IMR-90 (cell line): ENCODE data around the gene SLC22A2. TPM values are rescaled to one million over a fixed set of nuclear protein-coding genes. Genes with fewer than 3 reads are reported as not detected.

ENCODE experiments used
- ATAC-seq: fragments of 200-7000 bp; cut with Tn5 transposase; 2 replicates; pipeline ENCODE4 v1.9.1; 2020; ENCODE audit warnings: low read depth, mild to moderate bottlenecking, moderate library complexity
- BruUV-seq: library from RNA; stranded (reverse); fragments of 400-500 nt; replicated peaks from 2 replicates; lab custom pipeline; 2021; lab: Mats Ljungman, UMichigan
- CTCF ChIA-PET: fragments of 300-600 bp; formaldehyde crosslinking; extraction: SDS; loops from one replicate; lab custom pipeline; 2021; ENCODE audit warnings: antibody characterized with exemption; lab: Yijun Ruan, JAX
- POLR2A ChIA-PET: fragments of 300-600 bp; sonication (Branson Sonifier 250); formaldehyde crosslinking; loops from one replicate; lab custom pipeline; 2022; ENCODE audit warnings: antibody characterized with exemption; ENCODE audit not compliant: unreplicated experiment; lab: Charles Lee
- DNase-seq: peaks from one replicate; pipeline ENCODE4 v3.0.0; 2013
- H2AFZ ChIP-seq: replicated peaks from 2 replicates; pipeline ENCODE3; 2013; ENCODE audit warnings: low read length, mild to moderate bottlenecking; ENCODE audit not compliant: poor library complexity
- H2AK5ac ChIP-seq: 2 replicates; pipeline ENCODE4 v1.6.1; 2013; ENCODE audit warnings: low read depth, low read length, inconsistent platforms
- H2AK9ac ChIP-seq: replicated peaks from 2 replicates; pipeline ENCODE3; 2013; ENCODE audit warnings: mild to moderate bottlenecking, low read depth, low read length, moderate library complexity; ENCODE audit not compliant: poor library complexity
- H2BK120ac ChIP-seq: 2 replicates; pipeline ENCODE4 v1.6.1; 2013; ENCODE audit warnings: low read depth, low read length, inconsistent platforms
- H2BK15ac ChIP-seq: 3 replicates; pipeline ENCODE4 v1.6.1; 2013; ENCODE audit warnings: low read depth, low read length, inconsistent platforms
- H2BK20ac ChIP-seq: 2 replicates; pipeline ENCODE4 v1.6.1; 2013; ENCODE audit warnings: low read depth, mild to moderate bottlenecking, inconsistent platforms, low read length, moderate library complexity
- H2BK5ac ChIP-seq: 2 replicates; pipeline ENCODE4 v1.6.1; 2013; ENCODE audit warnings: mild to moderate bottlenecking, low read depth, low read length, inconsistent platforms; ENCODE audit not compliant: poor library complexity, severe bottlenecking
- H3K14ac ChIP-seq: replicated peaks from 2 replicates; pipeline ENCODE4 v1.6.1; 2013; ENCODE audit warnings: low read depth, low read length, inconsistent platforms
- H3K18ac ChIP-seq: 2 replicates; pipeline ENCODE4 v1.6.1; 2013; ENCODE audit warnings: low read depth, low read length, control low read depth
- H3K23ac ChIP-seq: 2 replicates; pipeline ENCODE4 v1.6.1; 2013; ENCODE audit warnings: low read depth, low read length, inconsistent platforms
- H3K27ac ChIP-seq: 2 replicates; pipeline ENCODE4 v1.5.1; 2013; ENCODE audit warnings: mild to moderate bottlenecking, control low read depth, low read length; ENCODE audit not compliant: insufficient read depth
- H3K27me3 ChIP-seq: 2 replicates; pipeline ENCODE4 v1.6.1; 2013; ENCODE audit warnings: low read length; ENCODE audit not compliant: control insufficient read depth, insufficient read depth
- H3K36me3 ChIP-seq: 2 replicates; pipeline ENCODE4 v1.6.1; 2013; ENCODE audit warnings: low read length, mixed read lengths; ENCODE audit not compliant: control insufficient read depth, insufficient read depth
- H3K4ac ChIP-seq: 2 replicates; pipeline ENCODE4 v1.6.1; 2013; ENCODE audit warnings: low read depth, low read length, inconsistent platforms
- H3K4me1 ChIP-seq: 2 replicates; pipeline ENCODE4 v1.6.1; 2013; ENCODE audit warnings: low read length, mixed read lengths; ENCODE audit not compliant: control insufficient read depth, insufficient read depth
- H3K4me2 ChIP-seq: 2 replicates; pipeline ENCODE4 v1.6.1; 2013; ENCODE audit warnings: low read depth, mild to moderate bottlenecking, control low read depth, low read length, moderate library complexity
- H3K4me3 ChIP-seq: 2 replicates; pipeline ENCODE4 v1.5.1; 2013; ENCODE audit warnings: low read depth, mild to moderate bottlenecking, control low read depth, low read length, moderate library complexity; ENCODE audit not compliant: insufficient read depth
- H3K56ac ChIP-seq: 2 replicates; pipeline ENCODE4 v1.6.1; 2013; ENCODE audit warnings: low read length, inconsistent platforms; ENCODE audit not compliant: insufficient read depth; ENCODE audit errors: extremely low read depth
- H3K79me1 ChIP-seq, 2 experiments: 2 replicates each; pipeline ENCODE4 v1.6.1; 2013; ENCODE audit warnings: low read length in 2 of 2, inconsistent platforms in 1 of 2, low read depth in 1 of 2
- H3K9ac ChIP-seq: 2 replicates; pipeline ENCODE4 v1.6.1; 2013; ENCODE audit warnings: low read depth, low read length, control low read depth
- H3K9me1 ChIP-seq: 2 replicates; pipeline ENCODE4 v1.6.1; 2013; ENCODE audit warnings: low read length, inconsistent platforms; ENCODE audit not compliant: insufficient read depth
- H3K9me3 ChIP-seq: 2 replicates; pipeline ENCODE4 v1.6.1; 2013; ENCODE audit warnings: low read length; ENCODE audit not compliant: control insufficient read depth, insufficient read depth
- H4K20me1 ChIP-seq: 2 replicates; pipeline ENCODE4 v1.6.1; 2013; ENCODE audit warnings: low read length, inconsistent platforms; ENCODE audit not compliant: insufficient read depth
- H4K5ac ChIP-seq: 2 replicates; pipeline ENCODE4 v1.6.1; 2013; ENCODE audit warnings: mild to moderate bottlenecking, low read depth, low read length, control low read depth
- H4K8ac ChIP-seq, 2 experiments: 2 replicates each; pipeline ENCODE4 v1.6.1; 2013; ENCODE audit warnings: low read depth in 2 of 2, low read length in 2 of 2, control low read depth in 1 of 2, inconsistent platforms in 1 of 2
- H4K91ac ChIP-seq: 2 replicates; pipeline ENCODE4 v1.6.1; 2013; ENCODE audit warnings: low read depth, low read length, inconsistent platforms; ENCODE audit not compliant: insufficient read depth
- BHLHE40 ChIP-seq: fragments of 150-350 bp; IDR thresholded peaks from 2 replicates; pipeline ENCODE4 v1.6.1; 2016; ENCODE audit warnings: mild to moderate bottlenecking, low read depth, low read length
- CEBPB ChIP-seq: IDR thresholded peaks from 2 replicates; pipeline ENCODE4 v1.6.1; 2012; ENCODE audit warnings: low read depth, low read length, improper control_type of control experiment
- CHD1 ChIP-seq: IDR thresholded peaks from 2 replicates; pipeline ENCODE4 v1.6.1; 2012; ENCODE audit warnings: low read depth, low read length, improper control_type of control experiment
- FOS ChIP-seq: fragments of 150-350 bp; IDR thresholded peaks from 2 replicates; pipeline ENCODE4 v1.6.1; 2016; ENCODE audit warnings: low read depth, low read length
- MAFK ChIP-seq: IDR thresholded peaks from 2 replicates; pipeline ENCODE4 v1.6.1; 2012; ENCODE audit warnings: low read depth, low read length, improper control_type of control experiment
- MAZ ChIP-seq: IDR thresholded peaks from 2 replicates; pipeline ENCODE4 v1.6.1; 2012; ENCODE audit warnings: low read depth, mild to moderate bottlenecking, low read length, improper control_type of control experiment, moderate library complexity, borderline replicate concordance
- MXI1 ChIP-seq: IDR thresholded peaks from 2 replicates; pipeline ENCODE4 v1.6.1; 2012; ENCODE audit warnings: low read depth, mild to moderate bottlenecking, low read length, moderate library complexity, borderline replicate concordance
- NFE2L2 ChIP-seq: fragments of 150-350 bp; IDR thresholded peaks from 2 replicates; pipeline ENCODE4 v1.6.1; 2016; ENCODE audit warnings: low read depth, mild to moderate bottlenecking, low read length
- POLR2A ChIP-seq: IDR thresholded peaks from 2 replicates; pipeline ENCODE4 v1.6.1; 2012; ENCODE audit warnings: mild to moderate bottlenecking, low read depth, low read length
- RAD21 ChIP-seq: IDR thresholded peaks from 2 replicates; pipeline ENCODE4 v1.6.1; 2012; ENCODE audit warnings: low read length, improper control_type of control experiment
- RCOR1 ChIP-seq: IDR thresholded peaks from 2 replicates; pipeline ENCODE4 v1.6.1; 2012; ENCODE audit warnings: mild to moderate bottlenecking, low read length, improper control_type of control experiment; ENCODE audit not compliant: insufficient replicate concordance
- RFX5 ChIP-seq: IDR thresholded peaks from 2 replicates; pipeline ENCODE4 v1.8.0; 2012; ENCODE audit warnings: low read depth, mild to moderate bottlenecking, low read length, moderate library complexity
- SMC3 ChIP-seq: fragments of 150-350 bp; IDR thresholded peaks from 2 replicates; pipeline ENCODE4 v1.6.1; 2016; ENCODE audit warnings: low read depth, mild to moderate bottlenecking, antibody characterized with exemption, low read length, moderate library complexity
- WGBS, 2 experiments: methylation state at CpG; one replicate each; pipeline versions ENCODE4 v1.1.5 to v1.1.7; 2013; ENCODE audit warnings: missing lambda C conversion rate in 2 of 2; ENCODE audit not compliant: insufficient read length in 1 of 2; ENCODE audit errors: extremely low coverage in 2 of 2; 5-methylcytosine and 5-hydroxymethylcytosine counted together
- dilution Hi-C: fragments of 300-500 bp; cut with HindIII; formaldehyde crosslinking; loops from one replicate; pipeline ENCODE4 v1.14.3; 2018; ENCODE audit warnings: low sequenced_read_pairs; ENCODE audit not compliant: unreplicated experiment
- in situ Hi-C: fragments of 300-500 bp; cut with MboI; formaldehyde crosslinking; loops from 3 replicates; pipeline ENCODE4 v1.14.3; 2019; ENCODE audit warnings: low sequenced_read_pairs, inconsistent platforms, mixed read lengths
- intact Hi-C: fragments of 100-400 bp; cut with micrococcal nuclease; formaldehyde crosslinking; loops from 2 replicates; pipeline ENCODE4 v1.10.0; 2022
- polyA plus RNA-seq, 3 experiments: library from polyadenylated mRNA; depleted of rRNA; stranded (reverse); fragments of >200 nt; gene quantifications; 2 replicates each; pipeline ENCODE4 v1.2.3, GENCODE V29; 2012; ENCODE audit warnings: low replicate concordance in 1 of 3
- total RNA-seq: library from RNA; depleted of rRNA; stranded (reverse); fragments of >200 nt; gene quantifications from 2 replicates; pipeline ENCODE4 v1.2.3, GENCODE V29; 2012
- TF ChIP-seq, protein P1 (sequence below): conservative IDR thresholded peaks from 2 replicates; pipeline ENCODE4 v1.5.1; 2012; ENCODE audit warnings: mild to moderate bottlenecking, low read depth, low read length, improper control_type of control experiment
- TF ChIP-seq, protein P2 (sequence below): fragments of 150-350 bp; IDR thresholded peaks from 2 replicates; pipeline ENCODE4 v1.6.1; 2016; ENCODE audit warnings: low read depth, mild to moderate bottlenecking, low read length, moderate library complexity, borderline replicate concordance
- TF ChIP-seq, protein P3 (sequence below): fragments of 150-350 bp; IDR thresholded peaks from 2 replicates; pipeline ENCODE4 v1.6.1; 2017; ENCODE audit warnings: mild to moderate bottlenecking, antibody characterized with exemption, low read length, low read depth

Gene SLC22A2
- total and polyA plus RNA-seq, 2 of the 4 experiments (the other 2 are of a cell fraction), result not detected

DNA sequence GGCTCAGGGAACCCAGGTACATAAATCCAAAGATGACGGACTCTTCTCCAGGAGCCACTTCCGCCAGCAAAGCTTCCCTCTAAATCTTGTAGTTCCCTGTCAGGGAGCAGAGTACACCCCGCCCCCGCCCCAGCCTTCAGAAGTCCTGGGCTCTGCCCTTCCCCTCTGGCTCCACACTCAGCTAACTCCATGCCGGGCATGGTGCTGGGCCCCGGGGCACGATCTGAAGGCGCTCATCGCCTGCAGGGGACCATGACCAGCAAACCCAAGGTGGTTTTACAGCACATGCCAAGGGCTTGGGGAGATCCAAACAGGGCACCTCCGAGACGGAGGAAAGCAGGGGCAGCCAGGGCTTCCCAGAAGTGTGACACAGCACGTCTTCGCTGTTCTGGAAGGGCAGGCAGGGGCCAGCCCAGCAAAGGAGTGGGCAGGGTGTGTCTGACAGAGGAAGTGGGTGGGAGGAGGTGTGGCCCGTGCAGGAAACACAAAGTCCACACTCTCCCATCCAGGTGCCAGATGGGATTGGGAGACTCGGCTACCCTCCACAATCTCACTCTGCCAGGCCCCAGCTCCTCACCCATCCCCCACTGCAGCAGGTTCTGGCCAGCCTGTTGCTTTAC lies 41.6 kb upstream of the SLC22A2 start:
- no peak overlapping the region for H2BK15ac ChIP-seq
- no peak overlapping the region for H3K14ac ChIP-seq
- no peak overlapping the region for H4K5ac ChIP-seq
- ChIA-PET CTCF (no interaction called here), POLR2A (no interaction called here)
- H3K9me1 ChIP-seq, result no peaks in the 10 kb centered on the region
- H3K36me3 ChIP-seq, result no peaks in the 10 kb centered on the region
- H2AK9ac ChIP-seq, result no peak overlapping the region
- H3K27ac ChIP-seq, result no peak overlapping the region
- H3K56ac ChIP-seq, result no peak overlapping the region
- no peaks in the 10 kb centered on the region for H4K20me1 ChIP-seq
- H3K4me3 ChIP-seq, result no peak overlapping the region
- in situ Hi-C loops (no loop called here), intact Hi-C loops (no loop called here), dilution Hi-C loops (no loop called here)
- H3K79me1 ChIP-seq, result no peaks in the 10 kb centered on the region
- TF ChIP-seq, protein P1, sequence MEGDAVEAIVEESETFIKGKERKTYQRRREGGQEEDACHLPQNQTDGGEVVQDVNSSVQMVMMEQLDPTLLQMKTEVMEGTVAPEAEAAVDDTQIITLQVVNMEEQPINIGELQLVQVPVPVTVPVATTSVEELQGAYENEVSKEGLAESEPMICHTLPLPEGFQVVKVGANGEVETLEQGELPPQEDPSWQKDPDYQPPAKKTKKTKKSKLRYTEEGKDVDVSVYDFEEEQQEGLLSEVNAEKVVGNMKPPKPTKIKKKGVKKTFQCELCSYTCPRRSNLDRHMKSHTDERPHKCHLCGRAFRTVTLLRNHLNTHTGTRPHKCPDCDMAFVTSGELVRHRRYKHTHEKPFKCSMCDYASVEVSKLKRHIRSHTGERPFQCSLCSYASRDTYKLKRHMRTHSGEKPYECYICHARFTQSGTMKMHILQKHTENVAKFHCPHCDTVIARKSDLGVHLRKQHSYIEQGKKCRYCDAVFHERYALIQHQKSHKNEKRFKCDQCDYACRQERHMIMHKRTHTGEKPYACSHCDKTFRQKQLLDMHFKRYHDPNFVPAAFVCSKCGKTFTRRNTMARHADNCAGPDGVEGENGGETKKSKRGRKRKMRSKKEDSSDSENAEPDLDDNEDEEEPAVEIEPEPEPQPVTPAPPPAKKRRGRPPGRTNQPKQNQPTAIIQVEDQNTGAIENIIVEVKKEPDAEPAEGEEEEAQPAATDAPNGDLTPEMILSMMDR, result no peak
- TF ChIP-seq RCOR1, result no peak
- TF ChIP-seq FOS, result no peak
- TF ChIP-seq BHLHE40, result no peak
- no peak for TF ChIP-seq MAZ
- TF ChIP-seq NFE2L2, result no peak
- TF ChIP-seq, protein P2, sequence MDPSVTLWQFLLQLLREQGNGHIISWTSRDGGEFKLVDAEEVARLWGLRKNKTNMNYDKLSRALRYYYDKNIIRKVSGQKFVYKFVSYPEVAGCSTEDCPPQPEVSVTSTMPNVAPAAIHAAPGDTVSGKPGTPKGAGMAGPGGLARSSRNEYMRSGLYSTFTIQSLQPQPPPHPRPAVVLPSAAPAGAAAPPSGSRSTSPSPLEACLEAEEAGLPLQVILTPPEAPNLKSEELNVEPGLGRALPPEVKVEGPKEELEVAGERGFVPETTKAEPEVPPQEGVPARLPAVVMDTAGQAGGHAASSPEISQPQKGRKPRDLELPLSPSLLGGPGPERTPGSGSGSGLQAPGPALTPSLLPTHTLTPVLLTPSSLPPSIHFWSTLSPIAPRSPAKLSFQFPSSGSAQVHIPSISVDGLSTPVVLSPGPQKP, result no peak
- TF ChIP-seq POLR2A, result no peak
- TF ChIP-seq, protein P3, sequence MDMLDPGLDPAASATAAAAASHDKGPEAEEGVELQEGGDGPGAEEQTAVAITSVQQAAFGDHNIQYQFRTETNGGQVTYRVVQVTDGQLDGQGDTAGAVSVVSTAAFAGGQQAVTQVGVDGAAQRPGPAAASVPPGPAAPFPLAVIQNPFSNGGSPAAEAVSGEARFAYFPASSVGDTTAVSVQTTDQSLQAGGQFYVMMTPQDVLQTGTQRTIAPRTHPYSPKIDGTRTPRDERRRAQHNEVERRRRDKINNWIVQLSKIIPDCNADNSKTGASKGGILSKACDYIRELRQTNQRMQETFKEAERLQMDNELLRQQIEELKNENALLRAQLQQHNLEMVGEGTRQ, result no peak
- no peak for TF ChIP-seq MAFK
- TF ChIP-seq SMC3, result no peak
- TF ChIP-seq CEBPB, result no peak
- TF ChIP-seq RAD21, result no peak
- TF ChIP-seq MXI1, result no peak
- TF ChIP-seq CHD1, result no peak
- no peak for TF ChIP-seq RFX5
- peaks cover 18% of the 10 kb centered on the region for H3K9me3 ChIP-seq
- H3K4ac ChIP-seq, result no peak overlapping the region
- peak overlapping the region; percentile 21 for H2AFZ ChIP-seq
- no peak overlapping the region for H4K8ac ChIP-seq
- H2AK5ac ChIP-seq, result no peak overlapping the region
- H3K27me3 ChIP-seq, result no peaks in the 10 kb centered on the region
- no peak for ATAC-seq
- H2BK20ac ChIP-seq, result no peak overlapping the region
- 52% methylated on average over 7 of the region's 15 CpGs; no CpG with 5 or more reads in 1 of the 2 experiments for WGBS, 2 experiments
- no peaks in the 10 kb centered on the region for H3K4me1 ChIP-seq
- no peak overlapping the region for H3K4me2 ChIP-seq
- no TSS peak for BruUV-seq
- H2BK5ac ChIP-seq, result no peak overlapping the region
- H2BK120ac ChIP-seq, result no peak overlapping the region
- H4K91ac ChIP-seq, result no peak overlapping the region
- no peak overlapping the region for H3K9ac ChIP-seq
- no peak overlapping the region for H3K18ac ChIP-seq
- no peak for DNase-seq
- H3K23ac ChIP-seq, result no peak overlapping the region
